DND-41 (cell line): Measurements from ENCODE around the gene ZBP1.

Experiments used
- CTCF ChIP-seq: IDR thresholded peaks from 2 replicates; pipeline ENCODE4 v1.5.1; 2012; ENCODE audit warnings: borderline replicate concordance, low read length, moderate library complexity, mild to moderate bottlenecking; ENCODE audit not compliant: poor library complexity, severe bottlenecking; ENCODE audit errors: extremely low read depth
- EZH2 ChIP-seq: IDR thresholded peaks from 3 replicates; pipeline ENCODE4 v1.6.1; 2012; ENCODE audit warnings: borderline replicate concordance, low read depth, mild to moderate bottlenecking, moderate library complexity, low read length, inconsistent platforms; ENCODE audit not compliant: severe bottlenecking

- no peak for TF ChIP-seq EZH2
- no peak for TF ChIP-seq CTCF
Measured at GRCh38 chr20:57624124-57624523, 3.9 kb upstream of the ZBP1 start.
